HG03520 (cell line): ENCODE measurements around the gene LIN37.

Experiments used
- ATAC-seq: cut with Tn5 transposase; IDR thresholded peaks from one replicate; pipeline ENCODE4 v1.9.1; 2021; ENCODE audit warnings: mild to moderate bottlenecking, moderate library complexity; ENCODE audit not compliant: unreplicated experiment

LIN37 gene

GRCh38 chr19:35734273-35734672, 14.1 kb upstream of the LIN37 start:
- ATAC-seq, result no peak

DNA sequence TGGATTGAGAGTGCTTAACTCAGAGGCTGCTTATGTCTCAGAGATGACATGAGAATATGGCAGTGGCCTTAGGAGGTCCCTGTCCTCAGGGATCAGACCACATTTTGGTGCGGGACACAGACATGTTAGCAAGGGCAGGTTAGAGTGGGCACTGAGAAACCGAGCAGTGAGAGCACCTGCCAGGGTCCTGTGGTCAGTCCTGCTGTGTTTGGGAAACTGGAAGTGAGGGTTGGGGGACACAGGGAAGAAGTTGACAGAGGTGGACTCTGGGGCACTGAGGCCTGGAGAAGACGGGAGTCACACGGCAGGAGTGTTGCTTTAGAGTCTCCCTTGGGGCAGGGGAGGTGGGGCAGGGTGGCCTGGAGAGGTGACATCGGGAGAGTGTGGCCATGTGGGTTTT, 13.5 kb upstream of the LIN37 start:
- no peak for ATAC-seq

GRCh38 chr19:35736913-35737886, 11.2 kb upstream of the LIN37 start:
- ATAC-seq, result no peak

- ATAC-seq, result no peak
Measured at GRCh38 chr19:35738021-35738886, 10.1 kb upstream of the LIN37 start.

GRCh38 chr19:35738887-35739229, 9.5 kb upstream of the LIN37 start:
- no peak for ATAC-seq

- no peak for ATAC-seq
Measured at GRCh38 chr19:35739275-35740107, 8.9 kb upstream of the LIN37 start.

- peak; percentile 11 for ATAC-seq
Measured at GRCh38 chr19:35740108-35740422, 8.3 kb upstream of the LIN37 start.

DNA sequence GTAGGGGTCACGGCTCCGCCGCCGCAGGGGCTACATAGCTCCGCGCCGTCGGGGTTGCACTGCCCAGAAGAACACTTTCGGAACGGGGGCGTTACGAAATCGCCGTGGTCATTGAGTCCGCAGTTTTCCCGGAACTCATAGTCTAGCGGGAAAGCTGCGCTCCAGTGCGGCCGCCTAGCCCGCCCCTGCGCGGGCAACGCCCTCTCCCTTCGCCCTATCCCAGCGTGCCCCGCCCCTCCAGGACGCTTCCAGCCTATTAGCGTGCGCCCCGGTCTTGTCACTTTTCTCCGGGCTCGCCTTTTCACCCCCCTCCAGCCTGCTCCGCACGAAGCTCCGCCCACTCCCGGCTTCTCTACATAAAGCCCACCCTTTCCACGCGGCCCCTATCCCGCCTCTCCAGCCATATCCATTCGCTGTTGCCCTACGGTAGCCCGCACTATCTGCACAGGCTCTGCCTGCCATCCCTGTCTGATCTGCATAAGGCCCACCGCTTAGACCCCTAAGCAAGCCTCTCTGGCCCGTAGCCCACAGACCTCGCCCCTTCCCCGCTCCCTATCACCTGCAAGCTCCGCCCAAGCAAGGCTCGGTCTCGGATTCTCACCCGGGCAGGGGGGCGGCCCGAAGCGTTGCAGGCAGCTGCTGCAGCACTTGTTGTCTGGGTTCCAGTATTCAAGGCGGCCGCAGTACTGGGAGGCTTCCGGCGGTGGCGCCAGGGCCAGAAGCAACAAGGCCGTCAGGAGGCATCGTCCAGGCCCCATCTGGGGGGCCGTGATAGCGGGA, 7.8 kb upstream of the LIN37 start:
- ATAC-seq, result peak; percentile 39

- no peak for ATAC-seq
Measured at GRCh38 chr19:35741203-35741515, 7.2 kb upstream of the LIN37 start.

DNA sequence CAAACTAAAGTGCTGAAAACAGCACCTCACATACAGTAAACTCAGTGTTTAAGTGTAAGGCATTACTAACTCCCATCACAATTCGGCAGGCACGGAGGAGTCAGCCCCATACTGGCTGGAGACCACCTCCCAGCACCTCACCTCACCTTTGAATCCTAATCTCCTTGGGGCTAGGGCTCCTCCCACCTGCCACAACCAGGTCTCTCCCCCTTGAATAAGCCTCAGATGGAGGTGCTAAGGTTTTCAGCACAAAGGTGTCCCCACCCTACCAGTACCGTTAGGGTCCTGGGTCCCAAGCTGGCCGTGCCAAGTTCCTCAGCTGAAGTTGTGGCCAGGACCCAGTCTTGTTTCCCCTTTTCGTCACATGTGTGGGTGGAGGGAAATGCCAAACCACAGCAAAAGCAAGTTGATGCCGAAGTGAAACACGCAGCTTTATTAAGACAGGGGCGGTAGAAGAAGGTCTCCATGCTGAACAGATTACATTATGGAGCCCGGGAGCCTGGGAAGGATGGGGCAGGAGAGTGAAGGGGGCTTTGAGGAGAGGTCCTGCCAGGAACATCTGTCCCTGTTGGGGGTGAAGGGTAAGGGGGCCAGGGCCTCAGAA, 6.2 kb upstream of the LIN37 start, which contains the start of gene IGFLR1:
TSS of gene IGFLR1 (minus strand) at position 332 of the 604 bp plus-strand sequence. CDS start 1,272 bp downstream, outside the sequence.
- no peak for ATAC-seq

- ATAC-seq, result no peak
Measured at GRCh38 chr19:35743640-35744429, 4.5 kb upstream of the LIN37 start.

DNA sequence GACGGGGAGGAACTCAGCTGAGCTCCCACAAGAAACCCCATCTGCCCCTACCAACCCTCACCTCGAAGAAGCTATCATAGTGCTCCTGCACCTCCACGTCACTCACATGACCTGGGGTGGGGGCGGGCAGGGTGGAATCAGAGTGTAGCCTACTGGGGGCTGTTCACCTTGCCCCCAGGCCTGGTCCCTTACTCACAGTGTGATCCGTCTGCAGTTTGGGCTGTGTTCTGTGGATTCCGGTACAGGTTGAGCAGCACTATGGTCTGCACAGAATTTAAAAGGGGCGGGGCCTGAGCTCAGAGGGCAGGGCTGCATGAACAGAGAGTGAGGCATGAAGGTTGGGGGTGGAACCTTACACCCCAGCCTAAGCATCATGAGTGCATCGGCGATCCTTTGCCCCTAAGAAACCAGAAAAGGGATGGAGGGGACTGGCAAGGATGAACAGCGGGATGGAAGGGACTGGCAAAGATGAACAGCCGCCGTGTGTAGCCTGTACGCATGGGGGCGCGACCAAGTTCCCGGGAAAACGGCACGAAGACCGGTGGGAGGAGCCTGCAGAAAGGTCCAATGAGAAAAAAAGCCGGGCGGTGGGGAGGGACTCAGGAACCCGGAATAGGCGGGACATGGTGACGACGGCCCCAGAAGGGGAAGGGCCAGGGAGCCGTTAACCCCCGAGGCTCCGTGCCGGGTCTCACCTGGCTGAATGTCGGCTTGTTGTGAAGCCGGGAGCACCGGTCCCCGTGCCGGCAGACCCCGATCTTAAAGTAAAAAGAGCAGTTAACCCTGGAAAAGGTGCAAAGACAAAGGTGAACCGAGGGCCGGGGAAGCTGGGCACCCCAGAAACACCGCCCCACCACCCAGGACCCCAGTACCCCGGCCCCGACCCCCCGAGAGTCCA, 3.7 kb upstream of the LIN37 start:
- ATAC-seq, result peak; percentile 21

DNA sequence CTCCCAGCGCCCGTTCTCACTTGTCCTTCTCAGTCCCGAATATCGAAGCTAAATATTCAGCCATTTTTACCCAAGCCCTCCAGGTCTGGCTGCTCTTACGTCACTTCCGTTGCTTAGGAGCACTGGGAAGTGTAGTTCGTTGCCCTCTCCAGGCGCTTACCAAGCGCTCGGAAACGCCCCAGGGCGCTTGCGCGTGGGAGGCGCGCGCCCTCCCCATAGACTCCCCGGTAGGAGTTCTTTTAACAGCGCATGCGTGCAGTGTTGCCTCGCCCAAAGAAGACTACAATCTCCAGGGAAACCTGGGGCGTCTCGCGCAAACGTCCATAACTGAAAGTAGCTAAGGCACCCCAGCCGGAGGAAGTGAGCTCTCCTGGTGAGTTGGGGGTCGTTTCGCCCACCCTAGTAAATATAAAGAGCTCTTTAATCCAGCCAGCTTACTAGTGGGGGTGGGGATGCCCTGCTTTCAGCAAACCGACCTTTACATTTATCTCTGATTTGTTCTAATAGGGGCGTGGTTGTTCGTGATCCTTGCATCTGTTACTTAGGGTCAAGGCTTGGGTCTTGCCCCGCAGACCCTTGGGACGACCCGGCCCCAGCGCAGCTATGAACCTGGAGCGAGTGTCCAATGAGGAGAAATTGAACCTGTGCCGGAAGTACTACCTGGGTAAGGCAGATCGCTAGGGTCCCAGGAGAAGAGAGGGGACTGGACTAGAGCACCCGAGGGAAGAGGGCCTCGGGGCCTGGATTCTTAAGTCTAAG, 2.9 kb upstream of the LIN37 start, which contains the start of the genes PSENEN and U2AF1L4:
TSS of gene PSENEN (plus strand) at position 324 of the 759 bp plus-strand sequence. CDS start at position 604, 280 bp downstream.
TSS of gene U2AF1L4 (minus strand) at position 91 of the 759 bp plus-strand sequence. CDS start at position 64, 27 bp downstream.
- peak; percentile 32 for ATAC-seq

DNA sequence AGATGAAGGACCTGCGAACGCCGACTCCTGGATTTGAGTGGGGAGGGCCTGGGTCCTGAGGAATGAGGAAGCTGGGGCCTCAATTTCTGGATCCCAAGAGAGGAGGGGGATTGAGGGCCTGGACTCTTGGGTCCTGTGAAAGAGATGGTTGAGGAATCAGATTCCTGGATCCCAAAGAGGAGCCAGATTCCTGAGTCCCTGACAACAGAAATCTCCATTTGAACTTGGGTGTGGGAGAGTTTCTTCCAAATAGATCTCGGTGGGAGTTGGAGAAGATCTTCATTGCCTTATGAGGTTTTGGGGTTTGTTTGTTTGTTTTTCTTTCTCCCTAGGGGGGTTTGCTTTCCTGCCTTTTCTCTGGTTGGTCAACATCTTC, 2.3 kb upstream of the LIN37 start:
- ATAC-seq, result no peak

GRCh38 chr19:35746531-35746930, 1.8 kb upstream of the LIN37 start:
- ATAC-seq, result no peak

- no peak for ATAC-seq
Measured at GRCh38 chr19:35750167-35750566, 1.8 kb downstream of the LIN37 start.
